GM19238 (cell line): Measurements from ENCODE around the gene NXF3.
"Not testable (repeated sequence)": the region's sequence is repeated elsewhere in the genome, so short reads cannot be mapped to it uniquely, and the experiment has no call there.

Experiments used
- DNase-seq: peaks from one replicate; pipeline ENCODE4 v3.0.0; 2011; ENCODE audit warnings: low spot score; ENCODE audit not compliant: insufficient read length

Gene NXF3

GRCh38 chrX:103051260-103051789 lies 41.6 kb downstream of the NXF3 start:
- no peak for DNase-seq

GRCh38 chrX:103033371-103033770 lies 59.6 kb downstream of the NXF3 start:
- DNase-seq, result not testable (repeated sequence)
